Regular cardiac myocyte (primary cell): ENCODE data around the gene PCDHA5. TPM values are rescaled to one million over a fixed set of nuclear protein-coding genes. Genes with fewer than 3 reads are reported as not detected.

Experiments
- total RNA-seq: library from RNA; depleted of rRNA; stranded (reverse); fragments of >200 nt; gene quantifications from 2 replicates; pipeline ENCODE4 v1.2.3, GENCODE V29; 2014

Gene PCDHA5
- total RNA-seq, 1 donor from 2014 or later, result under 0.01 TPM

Other genes starting within 250 kb of the PCDHA5 start
- gene CD14, start 188.4 kb upstream of the PCDHA5 start, total RNA-seq, result 3.3 and 25.1 TPM in 2 replicates
- gene TMCO6, start 182.2 kb upstream of the PCDHA5 start, total RNA-seq, result 7.6 and 14.0 TPM in 2 replicates
- gene NDUFA2, start 174.0 kb upstream of the PCDHA5 start, total RNA-seq, result 42.6 and 46.5 TPM in 2 replicates
- gene IK, start 173.8 kb upstream of the PCDHA5 start, total RNA-seq, result 93.6 and 125 TPM in 2 replicates
- gene WDR55, start 156.7 kb upstream of the PCDHA5 start, total RNA-seq, result 31.3 and 53.9 TPM in 2 replicates
- 0.28 TPM in 1 of 2 replicates, not detected in the other for gene DND1, start 148.0 kb upstream of the PCDHA5 start, total RNA-seq
- gene HARS1, start 130.2 kb upstream of the PCDHA5 start, total RNA-seq, result 50.5 and 125 TPM in 2 replicates
- 27.8 and 29.9 TPM in 2 replicates for gene HARS2, start 130.2 kb upstream of the PCDHA5 start, total RNA-seq
- gene ZMAT2, start 121.2 kb upstream of the PCDHA5 start, total RNA-seq, result 72.7 and 81.1 TPM in 2 replicates
- 0.28 TPM in 1 of 2 replicates, not detected in the other for gene PCDHA1, start 35.5 kb upstream of the PCDHA5 start, total RNA-seq
- under 0.01 TPM in 2 replicates for gene PCDHA2, start 26.8 kb upstream of the PCDHA5 start, total RNA-seq
- 0.19 and 1.1 TPM in 2 replicates for gene PCDHA3, start 20.6 kb upstream of the PCDHA5 start, total RNA-seq
- gene PCDHA4, start 14.5 kb upstream of the PCDHA5 start, total RNA-seq, result 0.19 and 0.85 TPM in 2 replicates
- 0.38 and 3.1 TPM in 2 replicates for gene PCDHA6, start 6.3 kb downstream of the PCDHA5 start, total RNA-seq
- gene PCDHA7, start 12.7 kb downstream of the PCDHA5 start, total RNA-seq, result 0.58 and 2.5 TPM in 2 replicates
- gene PCDHA8, start 19.6 kb downstream of the PCDHA5 start, total RNA-seq, result under 0.01 TPM in 2 replicates
- gene PCDHA9, start 26.8 kb downstream of the PCDHA5 start, total RNA-seq, result under 0.01 TPM in 2 replicates
- 0.19 and 0.28 TPM in 2 replicates for gene PCDHA10, start 34.3 kb downstream of the PCDHA5 start, total RNA-seq
- under 0.01 and 0.28 TPM in 2 replicates for gene PCDHA11, start 47.3 kb downstream of the PCDHA5 start, total RNA-seq
- 0.28 TPM in 1 of 2 replicates, not detected in the other for gene PCDHA12, start 53.7 kb downstream of the PCDHA5 start, total RNA-seq
- gene PCDHA13, start 60.5 kb downstream of the PCDHA5 start, total RNA-seq, result under 0.01 TPM in 1 of 2 replicates, not detected in the other
- under 0.01 and 0.56 TPM in 2 replicates for gene PCDHAC1, start 104.7 kb downstream of the PCDHA5 start, total RNA-seq
- gene PCDHAC2, start 144.9 kb downstream of the PCDHA5 start, total RNA-seq, result 0.19 and 1.4 TPM in 2 replicates
- gene PCDHB1, start 229.8 kb downstream of the PCDHA5 start, total RNA-seq, result not detected in 2 replicates